Liver (tissue), 3 donors: ENCODE measurements around the gene LRRC4B.

Experiments used
- EGR1 ChIP-seq, 2 donors: IDR thresholded peaks; 2 replicates each; pipeline ENCODE4 v1.6.1; 2016 to 2018; ENCODE audit warnings: antibody characterized with exemption in 2 of 2, low read depth in 2 of 2
- FOXA1 ChIP-seq: IDR thresholded peaks from 2 replicates; pipeline ENCODE4 v1.6.1; 2016; ENCODE audit warnings: antibody characterized with exemption
- JUND ChIP-seq, 2 donors: IDR thresholded peaks; 2 replicates each; pipeline ENCODE4 v1.6.1; 2016; ENCODE audit warnings: antibody characterized with exemption in 2 of 2
- MAX ChIP-seq: IDR thresholded peaks from 2 replicates; pipeline ENCODE4 v1.6.1; 2016; ENCODE audit warnings: antibody characterized with exemption
- RXRA ChIP-seq, 2 donors: IDR thresholded peaks; 2 replicates each; pipeline ENCODE4 v1.6.1; 2017 to 2018; ENCODE audit warnings: antibody characterized with exemption in 2 of 2, mild to moderate bottlenecking in 1 of 2
- YY1 ChIP-seq: IDR thresholded peaks from 2 replicates; pipeline ENCODE4 v1.6.1; 2016; ENCODE audit warnings: antibody characterized with exemption, mild to moderate bottlenecking
- TF ChIP-seq, protein P1 (sequence below): fragments of 150-350 bp; IDR thresholded peaks from 2 replicates; pipeline ENCODE4 v1.5.1; 2017; ENCODE audit warnings: improper control_type of control experiment, low read depth, low read length; ENCODE audit not compliant: missing input control
- donor health status: healthy.
- donor health status: healthy.

DNA sequence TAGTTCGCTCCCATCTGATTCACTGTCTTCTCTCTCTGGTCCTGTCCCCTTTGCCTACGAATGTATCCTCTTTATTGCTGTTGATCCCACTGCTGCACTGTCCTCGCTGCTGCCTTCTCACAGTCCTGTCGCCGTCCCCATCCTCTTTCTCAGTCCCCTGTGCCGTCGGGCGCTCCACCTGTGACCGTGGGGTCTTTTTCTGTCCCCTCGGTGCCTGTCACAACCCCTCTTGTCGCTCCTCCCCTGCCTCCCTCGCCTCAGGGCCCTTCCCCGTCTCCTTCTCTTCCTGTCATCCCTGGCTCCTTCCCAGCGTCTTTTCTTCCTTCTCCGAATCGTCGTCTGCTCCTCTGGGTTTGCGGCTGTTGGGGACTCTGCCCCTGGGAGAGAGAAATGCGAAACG, 39.2 kb upstream of the LRRC4B start:
- TF ChIP-seq, protein P1, sequence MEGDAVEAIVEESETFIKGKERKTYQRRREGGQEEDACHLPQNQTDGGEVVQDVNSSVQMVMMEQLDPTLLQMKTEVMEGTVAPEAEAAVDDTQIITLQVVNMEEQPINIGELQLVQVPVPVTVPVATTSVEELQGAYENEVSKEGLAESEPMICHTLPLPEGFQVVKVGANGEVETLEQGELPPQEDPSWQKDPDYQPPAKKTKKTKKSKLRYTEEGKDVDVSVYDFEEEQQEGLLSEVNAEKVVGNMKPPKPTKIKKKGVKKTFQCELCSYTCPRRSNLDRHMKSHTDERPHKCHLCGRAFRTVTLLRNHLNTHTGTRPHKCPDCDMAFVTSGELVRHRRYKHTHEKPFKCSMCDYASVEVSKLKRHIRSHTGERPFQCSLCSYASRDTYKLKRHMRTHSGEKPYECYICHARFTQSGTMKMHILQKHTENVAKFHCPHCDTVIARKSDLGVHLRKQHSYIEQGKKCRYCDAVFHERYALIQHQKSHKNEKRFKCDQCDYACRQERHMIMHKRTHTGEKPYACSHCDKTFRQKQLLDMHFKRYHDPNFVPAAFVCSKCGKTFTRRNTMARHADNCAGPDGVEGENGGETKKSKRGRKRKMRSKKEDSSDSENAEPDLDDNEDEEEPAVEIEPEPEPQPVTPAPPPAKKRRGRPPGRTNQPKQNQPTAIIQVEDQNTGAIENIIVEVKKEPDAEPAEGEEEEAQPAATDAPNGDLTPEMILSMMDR = no peak
- TF ChIP-seq FOXA1 (no peak), JUND (IDR thresholded peaks at IDR 0.05) (no peak), MAX (no peak), YY1 (no peak), EGR1 (IDR thresholded peaks at IDR 0.05; ENCODE audit: low read depth in 2 of 2) (no peak), RXRA (IDR thresholded peaks at IDR 0.05) (no peak)
